CD4-positive, alpha-beta T cell (primary cell): ENCODE data around the gene EPHB1. TPM values are rescaled to one million over a fixed set of nuclear protein-coding genes. Genes with fewer than 3 reads are reported as not detected.

Experiments
- ATAC-seq: fragments of 200-7000 bp; cut with Tn5 transposase; one replicate; pipeline ENCODE4 v1.10.0; 2022; ENCODE audit warnings: mild to moderate bottlenecking; ENCODE audit not compliant: poor library complexity
- CTCF ChIA-PET: fragments of 350-600 bp; sonication (Branson Sonifier 250); formaldehyde crosslinking; loops from one replicate; lab custom pipeline; 2021; ENCODE audit warnings: antibody characterized with exemption, inconsistent platforms; lab: Charles Lee
- POLR2A ChIA-PET: fragments of 350-600 bp; sonication (Branson Sonifier 250); formaldehyde crosslinking; loops from one replicate; lab custom pipeline; 2021; ENCODE audit warnings: antibody characterized with exemption, inconsistent platforms; lab: Charles Lee
- DNase-seq, 14 experiments: peaks; one replicate each; pipeline ENCODE4 v3.0.0-alpha.2; 2013 to 2020; ENCODE audit warnings: mixed read lengths in 2 of 14
- H3K27ac ChIP-seq, 2 donors: one replicate each; pipeline versions ENCODE4 v1.5.1 to v1.7.0; 2013; ENCODE audit warnings: low read length in 2 of 2, low read depth in 1 of 2, mild to moderate bottlenecking in 1 of 2
- H3K27me3 ChIP-seq, 2 experiments: 1 replicate in 1 of 2; 2 replicates in 1 of 2; pipeline versions ENCODE4 v1.6.1 to v1.7.0; 2013; ENCODE audit warnings: low read length in 2 of 2, control low read depth in 1 of 2, mild to moderate bottlenecking in 1 of 2, moderate library complexity in 1 of 2; ENCODE audit not compliant: insufficient read depth in 2 of 2, control insufficient read depth in 1 of 2
- H3K36me3 ChIP-seq: one replicate; pipeline ENCODE4 v1.6.1; 2013; ENCODE audit warnings: low read length, control low read depth; ENCODE audit not compliant: insufficient read depth
- H3K4me1 ChIP-seq: one replicate; pipeline ENCODE4 v1.6.1; 2013; ENCODE audit warnings: low read length, control low read depth; ENCODE audit not compliant: insufficient read depth
- H3K4me3 ChIP-seq: one replicate; pipeline ENCODE4 v1.5.1; 2013; ENCODE audit warnings: mild to moderate bottlenecking, low read length, moderate library complexity
- H3K9me3 ChIP-seq, 2 experiments: 1 replicate in 1 of 2; 2 replicates in 1 of 2; pipeline versions ENCODE4 v1.6.1 to v1.7.0; 2013; ENCODE audit warnings: low read length in 2 of 2, mild to moderate bottlenecking in 2 of 2, control low read depth in 1 of 2, moderate library complexity in 1 of 2; ENCODE audit not compliant: control insufficient read depth in 1 of 2, insufficient read depth in 1 of 2
- H3K27ac Mint-ChIP-seq: one replicate; pipeline ENCODE4 v1.8.0; 2020; ENCODE audit warnings: mixed read lengths
- H3K27me3 Mint-ChIP-seq: one replicate; pipeline ENCODE4 v1.8.0; 2021; ENCODE audit warnings: mixed read lengths
- H3K36me3 Mint-ChIP-seq: one replicate; pipeline ENCODE4 v1.8.0; 2021; ENCODE audit warnings: low read depth, mixed read lengths
- H3K4me1 Mint-ChIP-seq: one replicate; pipeline ENCODE4 v1.8.0; 2021; ENCODE audit warnings: low read depth, mixed read lengths
- H3K4me3 Mint-ChIP-seq: one replicate; pipeline ENCODE4 v1.8.0; 2020; ENCODE audit warnings: mild to moderate bottlenecking, mixed read lengths
- H3K9me3 Mint-ChIP-seq: one replicate; pipeline ENCODE4 v1.8.0; 2020; ENCODE audit warnings: mixed read lengths
- intact Hi-C, 2 experiments: fragments of 100-400 bp; cut with DNase I in 1 of 2; cut with micrococcal nuclease in 1 of 2; formaldehyde crosslinking; loops; one replicate each; pipeline versions ENCODE4 v1.15.1 to v1.9.0; 2023 to 2025; cut with DNase I, micrococcal nuclease
- total RNA-seq, 174 experiments: library from RNA in 2 of 174; stranded (reverse) in 2 of 174; gene quantifications; one replicate each; pipeline ENCODE4 v1.2.3 and lab custom pipeline; 2021 to 2026
- TF ChIP-seq, protein P1 (sequence below): fragments of 200-600 bp; IDR thresholded peaks from one replicate; pipeline ENCODE4 v1.8.0; 2022; ENCODE audit warnings: antibody characterized with exemption, mild to moderate bottlenecking

EPHB1 gene
- total RNA-seq, 2 experiments from 2014 or later, result 0.08 to 0.49 TPM

DNA sequence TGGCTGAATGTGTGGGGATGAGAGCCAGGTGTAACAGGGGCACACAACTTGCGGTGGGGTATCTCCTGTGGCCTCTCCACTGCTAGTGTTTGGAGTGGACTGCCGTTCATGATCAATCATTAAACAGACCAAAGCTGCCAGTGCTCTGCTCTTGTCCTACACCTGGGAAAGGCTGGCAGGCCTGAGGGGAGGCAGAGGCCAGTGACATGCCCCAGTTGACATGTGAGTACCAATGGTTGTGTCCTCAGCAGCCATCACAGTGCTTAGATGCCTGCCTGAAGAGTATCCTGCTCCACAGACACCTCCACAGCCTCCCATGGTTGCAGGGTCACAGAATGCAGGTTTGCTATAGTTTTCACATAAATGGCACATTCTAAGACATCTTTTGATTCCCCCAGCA, 348.4 kb downstream of the EPHB1 start:
- Mint-ChIP-seq H3K4me1 (no peaks in the 10 kb centered on the region), H3K4me3 (no peak overlapping the region), H3K9me3 (no peaks in the 10 kb centered on the region), H3K27me3 (no peaks in the 10 kb centered on the region), H3K36me3 (no peaks in the 10 kb centered on the region), H3K27ac (no peak overlapping the region)
- DNase-seq, result no peak
- ChIA-PET CTCF (no interaction called here), POLR2A (no interaction called here)
- peaks cover 0 to 10% of the 10 kb centered on the region in 2 experiments for H3K9me3 ChIP-seq
- no peaks in the 10 kb centered on the region for H3K27me3 ChIP-seq
- H3K4me1 ChIP-seq, result no peaks in the 10 kb centered on the region
- TF ChIP-seq, protein P1, sequence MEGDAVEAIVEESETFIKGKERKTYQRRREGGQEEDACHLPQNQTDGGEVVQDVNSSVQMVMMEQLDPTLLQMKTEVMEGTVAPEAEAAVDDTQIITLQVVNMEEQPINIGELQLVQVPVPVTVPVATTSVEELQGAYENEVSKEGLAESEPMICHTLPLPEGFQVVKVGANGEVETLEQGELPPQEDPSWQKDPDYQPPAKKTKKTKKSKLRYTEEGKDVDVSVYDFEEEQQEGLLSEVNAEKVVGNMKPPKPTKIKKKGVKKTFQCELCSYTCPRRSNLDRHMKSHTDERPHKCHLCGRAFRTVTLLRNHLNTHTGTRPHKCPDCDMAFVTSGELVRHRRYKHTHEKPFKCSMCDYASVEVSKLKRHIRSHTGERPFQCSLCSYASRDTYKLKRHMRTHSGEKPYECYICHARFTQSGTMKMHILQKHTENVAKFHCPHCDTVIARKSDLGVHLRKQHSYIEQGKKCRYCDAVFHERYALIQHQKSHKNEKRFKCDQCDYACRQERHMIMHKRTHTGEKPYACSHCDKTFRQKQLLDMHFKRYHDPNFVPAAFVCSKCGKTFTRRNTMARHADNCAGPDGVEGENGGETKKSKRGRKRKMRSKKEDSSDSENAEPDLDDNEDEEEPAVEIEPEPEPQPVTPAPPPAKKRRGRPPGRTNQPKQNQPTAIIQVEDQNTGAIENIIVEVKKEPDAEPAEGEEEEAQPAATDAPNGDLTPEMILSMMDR, result no peak
- no peak overlapping the region for H3K27ac ChIP-seq
- H3K36me3 ChIP-seq, result no peaks in the 10 kb centered on the region
- H3K4me3 ChIP-seq, result no peak overlapping the region
- intact Hi-C loops, result no loop called here
- no peak for ATAC-seq

GRCh38 chr3:135145581-135145980, 350.5 kb downstream of the EPHB1 start:
- Histone ChIP-seq H3K36me3 (no peaks in the 10 kb centered on the region), H3K27ac (no peak overlapping the region), H3K4me1 (no peaks in the 10 kb centered on the region), H3K9me3 (peaks cover 0 to 10% of the 10 kb centered on the region in 2 experiments), H3K4me3 (no peak overlapping the region), H3K27me3 (no peaks in the 10 kb centered on the region)
- Mint-ChIP-seq H3K36me3 (no peaks in the 10 kb centered on the region), H3K27ac (no peak overlapping the region), H3K4me3 (no peak overlapping the region), H3K27me3 (no peaks in the 10 kb centered on the region), H3K9me3 (no peaks in the 10 kb centered on the region), H3K4me1 (no peaks in the 10 kb centered on the region)
- DNase-seq (no peak), ATAC-seq (no peak)
- POLR2A ChIA-PET, result no interaction called here
- intact Hi-C loops, result no loop called here
- TF ChIP-seq, protein P1, result no peak
- CTCF ChIA-PET, result no interaction called here

- intact Hi-C loops, result no loop called here
- no peak overlapping the region for H3K4me3 Mint-ChIP-seq
- no peak overlapping the region for H3K27ac Mint-ChIP-seq
- H3K27ac ChIP-seq, result no peak overlapping the region
- H3K4me3 ChIP-seq, result no peak overlapping the region
- H3K27me3 Mint-ChIP-seq, result no peaks in the 10 kb centered on the region
- H3K4me1 ChIP-seq, result no peaks in the 10 kb centered on the region
- H3K9me3 Mint-ChIP-seq, result no peaks in the 10 kb centered on the region
- ATAC-seq, result no peak
- TF ChIP-seq, protein P1, result no peak
- POLR2A ChIA-PET, result no interaction called here
- DNase-seq, result no peak
- CTCF ChIA-PET, result no interaction called here
- H3K4me1 Mint-ChIP-seq, result no peaks in the 10 kb centered on the region
- H3K27me3 ChIP-seq, result no peaks in the 10 kb centered on the region
- no peaks in the 10 kb centered on the region for H3K36me3 ChIP-seq
- peaks cover 0 to 10% of the 10 kb centered on the region in 2 experiments for H3K9me3 ChIP-seq
- no peaks in the 10 kb centered on the region for H3K36me3 Mint-ChIP-seq
These were observed 352.6 kb downstream of the EPHB1 start for GRCh38 chr3:135147657-135148056.
